Lung microvascular endothelial cell (primary cell): ENCODE data around the gene RAB31. TPM values are rescaled to one million over a fixed set of nuclear protein-coding genes. Genes with fewer than 3 reads are reported as not detected.
A peak's percentile ranks its signal among the peaks of the same experiment; 100 is the strongest.

Experiments used
- DNase-seq, 2 donors: peaks; one replicate each; pipeline versions ENCODE4 v3.0.0 to v3.0.0-alpha.2; 2010; ENCODE audit warnings: low read depth in 2 of 2
- total RNA-seq: library from RNA; depleted of rRNA; stranded (reverse); fragments of >200 nt; gene quantifications from 2 replicates; pipeline ENCODE4 v1.2.1, GENCODE V29; 2014

RAB31 gene
- total RNA-seq, 1 donor from 2014 or later = 44.0 TPM

DNA sequence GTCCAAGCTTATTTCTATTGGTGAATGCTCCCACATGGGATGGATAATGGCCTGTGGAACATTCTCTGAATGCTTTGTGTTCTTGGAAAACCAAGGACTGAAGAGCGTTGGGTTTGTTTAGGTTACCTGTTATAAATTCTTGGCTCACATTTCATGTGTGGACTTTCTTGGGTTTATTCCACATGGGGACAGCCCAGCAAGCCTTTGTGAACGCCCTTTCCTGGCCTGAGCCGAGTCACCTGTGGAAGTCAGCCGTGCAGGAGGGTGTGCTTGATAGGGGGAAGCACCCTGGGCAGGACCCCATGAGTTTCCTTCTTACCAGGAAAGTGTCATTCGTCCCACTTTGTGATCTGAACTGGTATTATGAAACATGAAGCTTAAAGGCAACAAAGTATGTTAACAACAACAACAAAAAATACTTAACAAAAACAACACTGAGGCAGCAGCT, 4.1 kb downstream of the RAB31 start:
- DNase-seq = no peak

DNA sequence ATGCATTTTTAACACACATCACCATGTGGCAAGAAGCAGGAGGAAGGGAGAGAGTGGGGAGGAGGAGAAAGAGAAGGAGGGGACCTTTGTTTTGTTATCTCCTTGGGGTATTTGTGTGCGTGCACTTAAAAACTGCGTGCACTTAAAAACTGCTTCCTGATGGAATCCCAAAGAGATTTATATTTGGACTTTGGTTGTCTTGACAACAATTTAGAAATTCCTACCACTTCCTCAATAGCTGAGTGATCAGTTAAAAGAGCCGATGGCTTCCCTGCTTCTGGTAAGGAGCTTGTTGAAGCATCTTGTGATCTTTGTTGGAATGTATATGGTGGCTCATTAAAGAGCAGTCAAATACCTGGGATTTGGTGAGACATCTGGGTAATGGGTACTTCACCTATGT, 4.5 kb downstream of the RAB31 start:
- DNase-seq = peak in 1 of 2 donors; percentile 49

DNA sequence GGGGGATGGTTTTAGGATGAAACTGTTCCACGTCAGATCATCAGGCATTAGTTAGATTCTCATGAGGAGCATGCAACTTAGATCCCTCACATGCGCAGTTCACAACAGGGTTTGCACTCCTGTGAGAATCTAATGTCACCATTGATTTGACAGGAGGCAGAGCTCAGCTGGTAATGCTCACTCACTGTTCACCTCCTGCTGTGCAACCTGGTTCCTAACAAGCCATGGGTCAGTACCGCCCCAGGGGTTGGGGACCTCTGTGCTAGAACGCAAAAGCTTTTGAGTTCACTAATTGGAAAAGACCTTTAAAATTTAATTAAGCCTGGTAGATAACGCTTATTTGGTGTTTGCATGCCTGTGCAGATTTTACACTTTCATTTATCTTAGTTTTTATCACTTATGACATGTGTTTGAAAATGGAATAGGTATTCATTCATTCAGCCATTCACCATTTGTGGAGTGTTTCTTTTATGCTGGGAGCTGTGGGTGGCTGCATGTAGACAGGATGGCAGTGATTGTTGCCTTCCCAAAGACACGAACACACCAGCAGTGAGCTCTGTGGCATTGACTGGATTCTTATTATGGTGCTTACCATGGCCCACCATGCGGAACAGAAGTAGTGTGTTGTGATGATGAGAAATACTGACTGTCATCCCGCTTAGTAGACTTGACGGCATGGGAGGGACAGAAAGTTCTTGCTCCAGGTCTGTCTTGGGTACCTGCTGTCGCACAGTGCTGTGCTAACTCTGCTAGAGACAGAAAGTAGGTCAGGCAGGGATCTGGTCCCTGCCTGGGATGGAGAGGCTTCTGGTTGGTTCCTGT, 6.4 kb downstream of the RAB31 start:
- DNase-seq = no peak

DNA sequence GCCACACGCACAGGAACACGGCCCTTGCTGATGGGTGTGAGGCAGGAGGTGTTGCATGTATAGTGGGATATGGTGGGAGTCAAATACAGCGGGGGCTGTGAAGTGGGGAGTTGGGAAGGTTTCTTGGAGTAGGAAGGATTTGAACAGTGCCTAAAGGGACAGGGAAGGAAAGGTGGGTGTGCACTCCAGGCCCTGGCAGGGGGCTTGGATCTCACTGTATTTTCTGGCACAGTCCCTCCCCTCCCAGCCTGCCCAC, 6.9 kb downstream of the RAB31 start:
- no peak for DNase-seq

DNA sequence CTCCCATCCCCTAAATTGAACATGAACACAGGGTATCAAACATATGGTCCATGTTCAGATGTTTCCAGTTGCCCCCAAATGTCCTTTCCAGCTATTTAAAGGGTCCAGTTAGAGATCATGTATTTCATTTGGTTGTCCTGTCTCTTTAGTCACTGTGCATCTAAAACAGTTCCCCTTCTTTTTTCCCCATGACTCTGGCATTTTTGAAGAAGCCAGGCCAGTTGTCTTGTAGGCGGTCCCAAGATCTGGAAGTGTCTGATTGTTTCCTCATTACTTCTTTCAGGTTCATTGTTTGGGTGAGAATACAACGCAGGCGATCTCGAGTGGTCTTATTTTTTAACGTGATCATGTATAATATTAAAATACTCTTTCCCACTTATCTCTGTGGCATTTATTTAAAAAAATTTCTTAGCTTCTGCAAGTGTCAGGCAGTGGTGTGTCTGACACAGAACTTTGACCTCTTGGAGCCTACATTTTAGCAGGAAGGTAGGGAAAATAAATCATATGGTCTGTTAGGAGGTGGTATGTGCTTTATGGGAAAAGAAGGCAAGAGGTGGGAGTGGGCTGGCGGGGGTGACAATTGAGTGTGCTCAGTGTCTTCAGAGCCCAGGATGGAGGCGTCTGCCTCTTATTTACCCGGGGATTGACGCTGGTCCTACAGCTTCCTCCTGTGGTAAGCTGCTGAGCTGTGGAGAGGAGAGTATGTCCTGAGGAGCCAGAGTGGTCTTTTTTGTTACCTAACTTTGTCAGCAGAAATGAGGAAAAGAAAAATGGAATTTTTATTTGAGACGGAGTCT, 8.1 kb downstream of the RAB31 start:
- DNase-seq = no peak

DNA sequence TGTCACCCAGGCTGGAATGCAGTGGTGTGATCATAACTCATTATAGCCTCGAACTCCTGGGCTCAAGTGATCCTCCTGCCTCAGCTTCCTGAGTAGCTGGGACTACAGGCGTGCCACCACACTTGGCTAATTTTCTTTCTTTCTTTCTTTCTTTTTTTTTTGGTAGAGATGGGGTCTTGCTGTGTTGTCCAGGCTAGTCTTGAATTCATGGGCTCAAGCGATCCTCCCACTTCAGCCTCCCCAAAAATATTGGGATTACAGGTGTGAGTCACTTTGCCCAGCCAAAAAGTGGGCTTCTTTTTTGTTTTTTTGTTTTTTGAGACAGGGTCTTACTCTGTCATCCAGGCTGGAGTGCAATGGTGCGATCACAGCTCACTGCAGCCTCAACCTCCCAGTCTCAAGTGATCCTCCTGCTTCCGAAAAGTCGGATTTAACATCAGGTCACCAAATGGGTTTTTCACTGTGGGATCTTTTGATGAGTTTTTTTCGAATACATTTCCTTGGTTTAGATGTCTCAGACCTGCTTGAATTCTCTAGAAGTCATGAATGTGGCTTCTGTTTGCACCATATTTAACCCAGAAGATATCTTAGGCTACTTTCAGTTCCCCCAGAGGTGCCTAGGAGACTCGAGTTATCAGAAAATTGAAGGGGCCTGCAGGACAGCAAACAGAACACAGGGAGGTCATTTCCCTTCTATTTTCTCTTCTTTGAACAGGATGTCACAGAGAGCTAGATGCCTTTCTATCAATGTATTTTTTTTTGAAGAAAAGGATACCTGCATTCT, 8.9 kb downstream of the RAB31 start:
- DNase-seq = no peak

DNA sequence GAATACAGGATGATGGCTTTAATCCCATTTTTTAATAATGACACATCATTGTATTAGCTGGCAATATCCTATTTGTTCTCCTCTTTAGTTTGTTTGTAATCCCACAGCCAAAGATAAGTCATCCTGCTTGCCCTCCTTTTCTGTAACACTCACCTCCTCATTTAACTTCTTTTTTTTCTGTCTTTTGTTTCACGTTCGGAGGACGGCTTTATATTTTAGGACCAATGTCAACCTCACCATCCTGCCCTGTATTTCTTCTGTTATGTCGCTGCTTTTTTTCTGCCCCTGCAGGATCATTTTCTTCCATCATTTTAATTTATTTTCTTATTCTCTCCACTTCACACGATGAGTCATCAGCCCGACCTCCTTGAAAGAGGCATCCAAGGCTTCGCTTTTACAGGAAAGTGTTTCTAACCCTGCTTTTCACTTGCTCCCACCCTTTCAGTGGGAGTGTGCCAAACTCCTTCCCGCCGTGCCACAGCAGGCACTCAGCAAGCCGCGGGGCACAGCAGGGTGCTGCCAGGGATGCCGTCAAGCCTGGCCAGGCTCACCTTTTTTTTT, 11.4 kb downstream of the RAB31 start:
- DNase-seq = peak in 1 of 2 donors; percentile 82

DNA sequence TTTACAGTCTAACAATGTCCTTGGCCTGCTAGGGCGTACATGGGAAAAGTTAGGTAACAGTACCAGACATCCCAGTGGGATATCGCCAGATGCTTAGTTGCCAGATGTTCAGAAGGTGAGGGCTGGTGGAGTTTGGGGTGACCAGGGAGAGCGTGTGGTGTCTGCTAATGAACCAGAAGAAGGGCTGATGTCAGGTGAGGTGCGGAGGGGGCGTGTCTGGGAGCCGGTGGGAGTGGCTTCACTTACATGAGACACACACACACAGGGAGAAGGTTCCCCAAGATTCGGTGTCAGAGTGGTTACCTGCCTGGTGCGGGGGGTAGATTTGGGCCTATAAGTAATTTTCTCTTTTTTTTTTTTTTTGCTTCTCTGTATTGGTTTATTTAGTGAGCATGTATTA, 12.2 kb downstream of the RAB31 start:
- no peak for DNase-seq

DNA sequence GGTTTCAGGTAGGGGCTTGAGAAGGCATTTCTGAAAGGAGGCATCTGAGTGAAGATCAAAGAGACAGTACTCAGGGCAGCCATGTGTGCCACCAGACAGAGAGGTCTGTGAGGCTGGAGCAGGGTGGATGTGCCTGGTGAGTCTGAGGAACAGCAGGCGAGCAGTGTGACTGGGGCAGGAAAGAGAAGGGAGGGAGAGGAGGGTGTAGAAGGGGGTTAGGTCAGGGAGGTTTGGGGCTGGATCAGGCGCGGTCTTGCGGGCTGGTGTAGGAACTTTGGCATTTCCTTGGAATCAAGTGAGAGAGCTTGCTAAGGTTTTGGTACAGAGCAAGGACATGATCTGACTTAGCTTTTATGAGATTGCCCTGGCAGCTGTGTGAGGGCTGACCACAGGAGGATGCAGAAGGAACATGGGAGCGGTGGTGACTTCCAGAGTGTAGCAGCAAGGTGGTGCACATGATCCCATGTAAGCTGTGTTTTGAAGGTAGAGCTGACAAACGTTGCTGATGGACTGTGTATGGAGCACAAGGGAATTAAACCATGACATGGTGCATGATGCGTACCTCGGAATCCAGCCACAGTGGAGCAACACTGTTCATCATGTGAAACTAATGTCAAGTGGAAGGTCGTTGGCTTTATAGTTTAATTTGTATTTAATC, 13.9 kb downstream of the RAB31 start:
- no peak for DNase-seq

DNA sequence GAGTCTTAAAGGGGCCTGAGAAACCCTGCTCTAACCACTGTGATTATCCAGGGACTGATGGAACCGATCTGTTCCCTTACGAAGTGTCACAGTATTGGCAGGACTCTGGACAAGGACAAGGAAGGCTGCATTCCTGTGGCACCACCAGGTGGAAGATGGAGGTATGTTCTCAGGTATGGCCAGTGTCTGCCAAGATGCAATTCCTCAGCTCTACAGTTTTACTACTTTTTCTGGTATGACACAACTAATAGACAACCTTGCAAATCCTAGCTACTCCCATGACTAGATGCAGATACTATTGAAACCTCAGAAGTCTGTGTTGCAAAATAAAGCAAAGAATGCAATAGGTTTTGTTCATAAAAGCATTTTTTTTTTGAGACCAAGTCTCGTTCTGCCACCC, 14.6 kb downstream of the RAB31 start:
- no peak for DNase-seq

DNA sequence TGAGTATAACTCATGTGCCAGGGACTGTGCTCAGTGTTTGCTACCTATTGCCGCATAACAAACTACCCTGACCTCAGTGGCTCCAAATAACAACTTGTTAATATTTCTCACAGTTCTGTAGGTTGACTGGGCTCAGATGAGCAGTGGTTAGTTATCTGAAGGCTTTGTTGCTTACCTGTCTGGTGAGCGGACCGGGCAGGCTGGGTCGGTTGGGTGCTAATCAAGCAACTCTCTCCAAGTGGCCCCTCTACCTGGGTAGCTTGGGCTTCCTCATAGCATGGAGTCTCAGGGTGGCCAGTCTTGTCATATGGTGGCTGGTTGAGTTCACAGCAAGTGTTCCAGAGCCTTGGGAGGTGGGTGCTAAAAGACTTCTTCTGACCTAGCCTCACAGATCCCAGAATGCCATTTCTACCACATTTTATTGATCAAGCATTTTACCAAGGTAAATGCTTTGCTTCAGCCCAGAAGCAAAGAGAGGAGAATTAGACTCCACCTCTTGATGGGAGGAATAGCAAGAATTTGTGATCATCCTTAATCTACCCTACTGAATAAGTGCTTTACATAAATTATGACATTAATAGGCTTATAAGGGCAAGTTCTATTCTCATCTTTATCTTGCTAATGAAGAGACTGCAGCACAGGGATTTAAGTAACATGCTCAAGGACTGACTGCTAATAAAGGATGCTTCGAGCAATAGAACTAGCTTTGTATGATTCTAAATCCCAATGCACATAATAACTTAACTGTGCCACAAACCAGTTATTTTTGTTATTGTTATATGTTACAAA, 16.9 kb downstream of the RAB31 start:
- DNase-seq = no peak

DNA sequence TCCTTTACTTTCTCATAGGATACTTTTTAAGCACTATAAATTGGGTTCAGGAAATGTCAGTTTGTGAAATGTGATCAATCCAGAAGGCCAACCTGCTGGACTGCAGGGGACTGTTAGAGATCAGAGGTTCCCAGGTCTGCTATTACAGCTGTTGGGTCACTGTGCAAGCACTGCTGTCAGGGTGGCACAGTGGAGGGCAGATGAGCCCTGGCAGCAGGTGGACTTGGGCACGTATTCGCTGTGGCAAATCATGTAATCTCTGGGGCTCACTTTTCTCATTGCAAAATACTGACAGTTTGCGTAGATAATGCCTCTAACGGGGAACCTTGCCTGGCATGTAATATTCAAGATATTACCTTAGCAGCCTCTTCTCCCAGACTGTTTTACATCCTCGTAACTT, 18.1 kb downstream of the RAB31 start:
- DNase-seq = no peak

DNA sequence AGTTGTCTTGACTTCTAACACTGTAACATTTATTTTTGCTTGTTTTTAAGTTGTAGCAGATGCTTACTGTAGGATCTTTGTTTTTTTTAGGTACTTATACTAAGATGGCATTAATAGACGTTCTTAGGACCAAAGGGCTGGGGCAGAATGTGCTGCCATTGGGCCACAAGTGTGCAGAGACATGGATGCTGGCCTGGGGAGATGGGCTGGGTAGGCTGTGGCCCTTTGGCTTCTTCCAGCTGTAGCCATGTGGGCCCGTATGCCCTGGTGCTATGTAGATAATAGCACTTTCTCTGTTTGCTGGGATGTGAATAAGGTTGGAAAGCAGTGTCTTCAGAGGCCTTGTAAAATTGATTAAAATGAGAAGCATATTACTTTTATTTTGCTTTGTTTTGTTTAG, 18.8 kb downstream of the RAB31 start:
- DNase-seq = no peak

DNA sequence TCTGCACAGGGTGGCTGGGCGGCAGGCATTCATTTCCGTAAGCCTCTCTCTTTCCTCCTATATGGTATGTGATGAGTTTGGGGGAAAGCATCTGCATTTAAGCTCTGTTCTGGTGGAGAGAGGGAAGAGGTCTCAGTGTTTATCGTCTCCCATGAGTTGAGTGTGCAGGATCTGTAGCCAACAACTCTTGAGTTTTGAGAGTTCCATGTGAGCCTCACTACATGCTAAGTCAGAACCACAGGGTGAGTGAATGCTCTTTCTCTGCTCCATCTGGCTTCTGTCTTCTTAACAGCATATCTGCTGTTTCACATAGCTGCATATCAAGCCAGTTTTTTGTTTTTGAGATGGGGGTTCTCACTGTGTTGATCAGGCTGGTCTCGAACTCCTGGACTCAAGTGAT, 22.7 kb downstream of the RAB31 start:
- DNase-seq = no peak

DNA sequence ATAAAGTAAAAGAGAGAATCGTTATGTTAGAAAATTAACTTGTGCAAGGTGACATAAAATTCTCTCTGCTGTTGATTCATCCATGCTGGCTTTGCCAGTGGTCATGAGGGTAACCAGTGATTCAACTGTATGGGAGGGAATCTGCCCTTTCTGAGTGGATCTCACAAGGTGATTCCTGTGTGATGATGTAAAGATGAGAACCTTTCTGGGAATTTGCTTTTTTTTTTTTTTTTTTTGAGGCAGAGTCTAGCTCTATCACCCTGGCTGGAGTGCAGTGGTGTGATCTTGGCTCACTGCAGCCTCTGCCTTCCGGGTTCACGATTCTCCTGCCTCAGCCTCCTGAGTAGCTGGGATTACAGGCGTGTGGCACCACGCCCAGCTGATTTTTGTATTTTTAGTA, 23.3 kb downstream of the RAB31 start:
- DNase-seq = no peak

DNA sequence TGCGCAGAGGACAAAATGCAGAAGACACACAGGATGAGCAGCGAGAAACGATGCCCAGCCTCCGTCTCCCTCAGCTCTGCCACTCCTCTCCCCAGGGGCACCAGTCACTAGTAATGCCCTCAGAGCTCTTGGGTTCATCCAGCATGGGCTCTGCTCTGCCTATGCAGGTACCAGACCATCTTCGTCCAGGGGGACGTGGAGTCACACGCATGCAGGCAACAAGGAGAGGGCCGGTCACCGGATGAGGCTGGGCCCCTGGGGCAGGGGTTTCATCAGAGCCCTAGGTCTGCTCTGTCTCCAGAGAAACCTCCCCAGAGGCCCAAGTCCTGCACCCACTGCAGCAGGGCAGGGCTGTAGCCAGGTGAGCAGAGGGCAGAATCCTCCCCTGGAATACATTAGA, 23.9 kb downstream of the RAB31 start:
- no peak for DNase-seq

DNA sequence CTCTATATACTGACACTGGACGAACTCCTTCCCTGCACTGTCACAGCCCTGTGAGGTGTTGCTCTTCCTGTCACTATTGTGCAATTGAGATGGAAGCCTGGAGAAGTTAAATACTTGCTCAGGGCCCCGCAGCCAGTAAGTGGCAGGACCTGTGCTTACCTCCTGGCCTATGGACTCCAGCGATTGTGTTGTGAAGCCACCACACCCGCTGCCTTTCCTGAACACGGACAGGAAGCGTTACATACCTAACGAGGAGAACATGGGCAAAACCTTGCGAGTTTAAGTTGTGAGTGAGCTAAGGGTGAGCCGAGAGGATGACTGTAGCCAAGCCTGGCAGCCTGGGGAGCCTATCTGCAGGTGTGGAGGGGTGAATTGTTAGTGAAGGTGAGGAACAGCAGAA, 26.1 kb downstream of the RAB31 start:
- peak; percentile 35 to 46 for DNase-seq

DNA sequence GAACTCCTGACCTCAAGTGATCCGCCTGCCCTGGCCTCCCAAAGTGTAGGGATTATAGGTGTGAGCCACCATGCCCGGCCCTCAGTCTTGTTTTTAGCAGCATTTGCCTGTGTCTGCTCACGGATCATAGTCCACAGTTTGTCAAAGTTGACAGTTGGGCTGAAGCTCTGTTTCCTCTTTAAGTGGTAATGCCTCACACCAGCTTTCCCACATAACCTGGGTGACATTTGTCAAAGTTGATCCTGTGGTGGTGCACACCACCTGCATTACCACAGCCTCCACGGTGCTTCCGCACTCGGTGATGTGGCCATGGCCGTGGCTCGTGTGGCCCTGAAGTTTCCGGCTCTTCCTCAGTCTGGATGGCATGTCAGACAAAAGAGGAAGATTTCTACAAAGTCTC, 27.1 kb downstream of the RAB31 start:
- no peak for DNase-seq

DNA sequence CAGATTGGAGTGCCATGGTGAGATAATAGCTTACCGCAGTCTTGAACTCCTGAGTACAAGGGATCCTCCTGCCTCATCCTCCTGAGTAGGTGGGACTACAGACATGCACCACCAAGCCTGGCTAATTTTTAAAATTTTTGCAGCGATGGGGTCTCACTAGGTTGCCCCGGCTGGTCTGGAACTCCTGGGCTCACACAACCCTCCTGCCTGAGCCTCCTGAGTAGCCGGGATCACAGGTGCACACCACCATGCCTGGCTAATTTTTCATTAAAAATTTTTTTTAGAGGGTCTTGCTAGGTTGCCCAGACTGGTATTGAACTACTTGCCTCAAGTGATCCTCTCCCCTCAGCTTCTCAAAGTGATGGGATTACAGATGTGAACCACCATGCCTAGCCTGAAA, 27.8 kb downstream of the RAB31 start:
- DNase-seq = no peak

DNA sequence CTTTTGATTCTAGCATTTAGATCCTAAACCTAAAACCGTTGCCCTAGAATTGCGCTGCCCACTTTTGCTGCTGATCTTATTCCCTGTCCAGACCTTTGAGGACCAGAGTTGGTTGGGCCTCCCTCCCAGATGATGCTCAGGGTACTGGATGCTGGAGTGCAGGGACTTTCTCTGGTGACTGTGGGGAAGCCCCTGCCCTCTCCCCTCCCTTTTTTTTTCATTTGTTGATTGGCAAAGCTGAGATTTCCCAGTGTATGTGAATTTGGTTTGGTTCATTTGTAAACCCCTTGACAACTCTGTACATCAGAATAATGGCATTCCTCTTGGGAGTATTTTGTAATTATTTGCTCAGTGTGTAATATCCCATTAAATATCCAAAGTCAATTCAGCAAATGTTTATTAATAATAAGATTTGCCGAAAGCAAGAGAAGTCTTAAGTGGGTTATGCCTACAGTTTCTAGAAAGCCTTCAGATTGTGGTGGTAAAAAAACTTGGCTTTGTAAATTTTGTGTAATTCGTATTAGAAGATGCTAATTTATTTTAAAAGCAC, 28.3 kb downstream of the RAB31 start:
- DNase-seq = no peak
